LoVo (cell line): ENCODE measurements around the gene MRPL20.
A peak's percentile ranks its signal among the peaks of the same experiment; 100 is the strongest.
"Not testable (repeated sequence)": the region's sequence is repeated elsewhere in the genome, so short reads cannot be mapped to it uniquely, and the experiment has no call there.

Experiments used
- DNase-seq: peaks from one replicate; pipeline ENCODE4 v3.0.0-alpha.2; 2016; ENCODE audit warnings: low spot score

The MRPL20 gene

DNA sequence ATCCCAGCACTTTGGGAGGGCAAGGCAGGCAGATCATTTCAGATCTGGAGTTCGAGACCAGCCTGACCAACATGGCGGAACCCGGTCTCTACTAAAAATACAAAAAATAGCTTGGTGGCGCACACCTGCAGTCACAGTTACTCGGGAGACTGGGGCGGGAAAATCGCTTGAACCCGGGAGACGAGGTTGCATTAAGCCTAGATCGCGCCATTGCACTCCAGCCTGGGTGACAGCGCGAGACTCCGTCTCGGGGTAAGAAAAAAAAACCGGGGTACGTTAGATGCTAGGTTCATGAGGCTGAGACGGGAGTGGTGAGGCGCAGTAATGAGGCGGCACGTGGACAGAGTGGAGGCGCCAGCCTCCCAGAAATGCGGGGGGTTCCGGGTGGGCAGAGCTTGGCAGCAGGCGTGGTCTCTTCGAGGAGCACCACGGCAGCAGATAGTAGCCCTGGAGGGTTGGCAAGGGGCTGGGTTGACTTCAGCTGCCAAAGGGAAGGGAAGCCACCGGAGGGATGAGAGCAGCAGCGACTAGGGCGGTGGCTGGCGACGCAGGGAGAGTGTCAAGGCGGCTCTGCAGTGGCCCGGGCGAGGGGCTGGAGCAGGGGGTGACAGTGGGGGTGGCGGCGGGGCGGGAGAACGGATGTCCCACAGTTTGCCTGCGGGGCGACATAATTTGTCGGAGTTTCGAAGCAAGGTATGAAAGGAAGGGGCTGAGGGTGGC is 832 bp downstream of the MRPL20 start:
- no peak for DNase-seq

DNA sequence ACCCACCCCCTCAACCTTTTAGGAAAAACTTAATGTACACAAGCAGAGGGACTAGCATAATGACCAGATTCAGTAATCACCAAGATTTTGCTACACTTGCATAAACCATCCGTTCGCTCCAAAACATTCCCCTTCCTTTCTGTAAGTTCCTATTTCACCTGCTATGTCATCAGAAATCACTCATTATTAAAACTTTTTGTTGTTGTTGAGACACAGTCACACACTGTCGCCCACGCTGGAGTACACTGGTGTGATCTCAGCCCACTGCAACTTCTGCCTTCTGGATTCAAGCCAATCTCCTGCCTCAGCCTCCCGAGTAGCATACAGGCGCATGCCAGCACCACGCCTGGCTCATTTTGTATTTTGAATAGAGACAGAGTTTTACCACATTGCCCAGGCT is 3.4 kb downstream of the MRPL20 start:
- no peak for DNase-seq

DNA sequence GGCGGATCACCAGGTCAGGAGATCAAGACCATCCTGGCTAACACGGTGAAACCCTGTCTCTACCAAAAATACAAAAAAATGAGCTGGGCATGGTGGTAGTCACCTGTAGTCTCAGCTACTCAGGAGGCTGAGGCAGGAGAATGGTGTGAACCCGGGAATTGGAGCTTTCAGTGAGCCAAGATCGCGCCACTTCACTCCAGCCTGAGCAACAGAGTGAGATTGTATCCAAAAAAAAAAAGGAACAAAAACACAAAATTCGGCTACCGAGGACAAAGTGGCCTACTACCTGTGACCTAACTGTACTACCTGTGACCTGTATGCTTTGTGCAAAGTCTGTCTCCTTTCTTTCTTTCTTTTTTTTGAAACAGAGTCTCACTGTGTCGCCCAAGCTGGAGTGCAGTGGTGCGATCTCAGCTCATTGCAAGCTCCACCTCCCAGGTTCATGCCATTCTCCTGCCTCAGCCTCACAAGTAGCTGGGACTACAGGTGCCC is 4.1 kb downstream of the MRPL20 start:
- not testable (repeated sequence) for DNase-seq

DNA sequence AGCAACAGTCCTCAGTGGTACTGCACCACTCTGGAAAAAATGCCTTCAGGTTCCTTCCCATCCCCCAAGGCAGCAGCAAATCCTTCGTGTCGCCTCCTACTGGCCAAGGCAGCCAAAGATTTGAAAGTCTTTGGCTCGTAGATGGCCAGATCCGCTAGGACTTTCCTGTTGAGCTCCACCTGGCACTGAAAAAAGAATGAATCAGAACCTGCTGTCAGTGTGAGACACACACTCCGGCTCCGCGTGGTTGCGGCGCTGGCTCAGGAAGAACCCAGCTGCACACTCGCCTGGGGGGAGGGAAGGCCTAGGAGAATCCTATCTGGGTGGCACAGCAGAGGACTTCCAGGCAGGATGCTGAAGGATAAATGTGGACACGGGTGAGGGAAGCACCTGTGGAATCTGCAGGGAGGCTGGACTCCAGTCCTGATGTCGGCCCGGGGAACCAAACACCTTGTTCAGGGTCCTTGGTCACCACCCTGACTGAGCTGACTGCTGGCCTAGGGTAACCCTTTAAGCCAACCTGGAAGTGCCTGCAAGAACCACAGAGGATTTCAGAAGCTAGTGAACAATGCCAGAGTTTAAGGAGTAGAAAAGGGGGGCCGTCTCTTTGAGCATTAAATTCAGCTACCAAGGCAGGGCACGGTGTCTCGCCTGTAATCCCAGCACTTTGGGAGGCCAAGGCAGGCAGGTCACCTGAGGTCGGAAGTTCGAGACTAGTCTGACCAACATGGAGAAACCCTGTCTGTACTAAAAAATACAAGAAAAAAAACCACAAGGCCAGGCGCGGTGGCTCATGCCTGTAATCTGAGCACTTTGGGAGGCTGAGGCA is 4.8 kb downstream of the MRPL20 start:
- DNase-seq = peak; percentile 37

DNA sequence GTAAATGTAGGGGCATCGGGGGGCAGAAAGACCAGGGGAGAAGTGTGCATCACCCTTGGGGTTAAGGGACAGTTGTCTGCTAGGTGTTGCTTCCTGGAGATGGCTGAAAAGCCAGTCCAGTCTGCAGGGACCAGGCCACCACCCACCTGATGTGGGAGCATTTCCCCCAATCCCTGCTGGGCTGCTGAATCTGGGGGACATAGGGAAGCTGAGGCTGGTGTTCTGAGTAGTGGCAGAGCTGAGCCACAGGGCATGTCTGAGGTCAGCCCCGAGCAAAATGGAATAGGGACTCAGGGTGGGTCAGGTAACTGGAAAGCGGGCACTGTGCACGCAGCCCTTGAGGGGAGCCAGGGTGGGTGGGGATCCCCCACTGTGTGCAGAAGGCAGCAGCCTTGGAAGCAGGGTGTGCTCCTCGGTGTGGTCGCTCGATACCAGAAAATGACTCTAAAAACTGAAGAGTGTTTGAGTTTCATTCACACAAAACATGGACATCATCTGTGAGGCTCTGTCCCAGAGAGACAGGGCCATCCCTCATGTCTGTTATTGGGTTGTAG is 5.6 kb downstream of the MRPL20 start:
- no peak for DNase-seq

DNA sequence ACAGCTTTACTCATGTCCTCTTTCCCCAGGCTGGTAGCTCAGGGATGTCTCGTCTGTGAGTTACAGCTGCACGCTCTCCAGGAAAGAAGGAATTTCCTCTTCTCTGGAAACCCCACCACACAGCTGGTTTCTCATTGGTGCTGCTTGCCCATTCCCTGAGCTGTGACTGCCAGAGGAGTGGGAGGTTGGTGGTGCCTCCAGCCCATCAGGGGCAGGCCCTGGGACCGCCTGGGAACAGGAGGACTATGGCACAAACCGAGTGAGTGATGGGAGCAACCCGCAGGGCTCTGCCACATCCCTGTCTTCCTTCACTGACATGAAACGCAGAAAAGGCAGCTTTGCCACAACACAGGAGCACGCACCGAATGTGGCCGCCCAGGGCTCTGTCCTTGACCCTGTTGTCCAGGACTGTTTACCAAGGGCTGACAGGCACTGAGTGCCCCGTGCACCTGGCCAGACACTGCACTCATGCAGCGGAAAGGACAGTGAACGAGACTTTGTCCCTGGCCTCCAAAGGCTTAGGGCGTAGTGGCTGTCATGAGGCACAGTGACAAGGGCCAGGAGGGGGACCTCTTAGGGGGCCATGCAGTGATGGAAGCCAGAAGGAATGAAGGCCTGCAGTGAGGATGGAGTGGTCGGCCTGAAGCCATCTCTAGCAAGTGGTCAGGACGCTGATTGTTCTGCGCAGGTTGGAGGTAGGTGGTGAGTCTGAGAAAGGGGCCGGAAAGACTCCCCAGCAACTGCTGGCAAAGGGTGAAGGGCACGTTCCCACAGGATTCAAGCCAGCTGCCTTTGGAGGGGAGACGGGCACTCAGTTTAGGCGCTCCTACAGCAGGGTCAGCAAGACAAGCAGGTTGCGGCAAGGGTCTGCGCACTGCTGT is 6.3 kb downstream of the MRPL20 start:
- DNase-seq = no peak

DNA sequence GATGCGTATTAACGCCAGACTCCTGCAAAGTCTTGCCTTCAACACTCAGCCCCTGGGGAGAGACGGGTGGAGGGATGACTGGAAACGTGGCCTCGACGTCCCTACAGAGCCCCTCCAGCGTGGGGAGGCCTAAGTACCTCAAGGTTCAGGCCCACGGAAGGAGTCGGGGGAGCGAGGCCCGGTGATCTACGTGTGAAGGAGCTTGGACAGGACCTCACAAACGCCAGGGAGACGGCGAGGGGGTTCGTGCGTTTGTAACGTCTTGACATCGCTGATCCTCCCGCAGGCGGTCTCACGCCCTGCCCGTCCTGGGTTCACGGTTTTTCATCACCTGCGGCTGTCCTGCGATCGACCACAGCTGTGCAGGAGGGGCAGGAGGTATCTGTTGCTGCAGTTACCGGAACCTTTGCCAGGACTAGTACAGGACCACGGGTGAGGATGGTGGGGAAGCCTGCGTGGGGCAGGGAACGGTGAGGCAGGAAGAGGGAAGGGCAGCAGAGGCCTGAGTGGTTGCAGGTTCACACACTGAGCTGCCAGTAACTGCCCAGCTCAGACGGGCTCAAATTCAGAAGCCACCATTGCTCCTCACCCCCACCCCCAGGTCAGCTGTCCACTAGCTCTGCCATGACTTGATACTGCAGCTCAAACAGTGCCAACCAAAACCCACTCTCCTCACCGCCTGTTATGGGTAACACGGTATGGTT is 7.1 kb downstream of the MRPL20 start:
- DNase-seq = no peak

DNA sequence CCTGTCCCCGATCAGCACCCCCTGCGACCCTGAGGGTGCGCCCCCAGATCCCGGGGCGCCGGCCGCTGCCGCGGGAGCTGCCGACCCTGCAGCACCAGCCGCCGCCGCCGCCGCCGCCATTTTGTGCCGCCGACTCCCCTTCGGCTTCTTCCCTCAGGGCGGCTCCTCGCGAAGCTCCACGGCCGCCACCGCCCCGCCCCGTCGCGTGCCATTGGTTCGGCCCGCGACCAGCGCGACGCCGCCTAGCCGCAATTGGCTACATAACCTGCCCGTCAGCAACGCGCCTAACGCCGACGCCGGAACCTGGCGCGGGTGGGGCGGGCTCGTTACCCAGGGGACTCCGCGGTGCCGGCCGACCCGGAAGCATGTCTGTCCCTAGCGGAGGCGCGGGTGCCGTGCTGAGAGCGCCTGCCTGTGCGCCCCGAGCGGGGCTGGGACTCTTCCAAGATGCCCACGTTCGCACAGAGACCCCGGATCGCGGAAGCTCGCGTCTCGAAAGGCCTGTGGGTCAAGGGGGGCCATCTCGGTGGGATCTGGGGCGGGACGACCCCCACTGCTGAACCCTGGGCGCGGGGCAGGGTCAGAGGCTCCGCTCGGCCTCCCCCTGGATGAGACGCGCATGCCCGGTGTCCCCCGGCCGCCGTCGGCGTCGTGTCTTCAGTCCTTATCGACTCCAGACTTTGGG is 7.8 kb downstream of the MRPL20 start, which contains the start of gene CCNL2:
CCNL2 (minus strand) TSS at position 149 of the 685 bp plus-strand sequence; CDS start at position 120, 29 bp downstream.
- peak; percentile 97 for DNase-seq

DNA sequence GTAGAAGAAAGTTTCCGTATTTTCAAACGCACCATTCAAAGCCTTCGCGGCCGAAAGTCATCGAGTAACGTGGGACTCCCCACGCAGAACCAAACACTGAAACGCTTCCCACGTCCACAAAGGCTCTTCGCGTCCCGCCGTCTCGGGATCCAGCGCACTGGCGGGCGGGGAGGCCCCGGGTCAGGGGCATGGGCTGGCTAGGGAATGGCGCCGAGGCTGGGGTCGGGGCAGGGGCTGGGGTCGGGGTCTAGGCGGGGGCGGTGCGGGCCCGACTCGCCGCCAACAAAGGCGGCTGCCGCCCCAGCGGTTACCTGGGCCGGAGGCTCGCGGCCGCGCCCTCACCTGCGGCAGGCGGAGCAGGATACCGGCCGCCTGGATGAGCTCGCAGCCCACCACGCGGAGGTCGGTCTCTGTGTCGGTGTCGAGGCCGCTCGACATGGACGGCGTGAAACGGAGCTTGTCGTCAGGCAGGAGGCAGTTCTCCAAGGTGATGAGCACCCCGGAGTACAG is 8.4 kb downstream of the MRPL20 start:
- DNase-seq = no peak

DNA sequence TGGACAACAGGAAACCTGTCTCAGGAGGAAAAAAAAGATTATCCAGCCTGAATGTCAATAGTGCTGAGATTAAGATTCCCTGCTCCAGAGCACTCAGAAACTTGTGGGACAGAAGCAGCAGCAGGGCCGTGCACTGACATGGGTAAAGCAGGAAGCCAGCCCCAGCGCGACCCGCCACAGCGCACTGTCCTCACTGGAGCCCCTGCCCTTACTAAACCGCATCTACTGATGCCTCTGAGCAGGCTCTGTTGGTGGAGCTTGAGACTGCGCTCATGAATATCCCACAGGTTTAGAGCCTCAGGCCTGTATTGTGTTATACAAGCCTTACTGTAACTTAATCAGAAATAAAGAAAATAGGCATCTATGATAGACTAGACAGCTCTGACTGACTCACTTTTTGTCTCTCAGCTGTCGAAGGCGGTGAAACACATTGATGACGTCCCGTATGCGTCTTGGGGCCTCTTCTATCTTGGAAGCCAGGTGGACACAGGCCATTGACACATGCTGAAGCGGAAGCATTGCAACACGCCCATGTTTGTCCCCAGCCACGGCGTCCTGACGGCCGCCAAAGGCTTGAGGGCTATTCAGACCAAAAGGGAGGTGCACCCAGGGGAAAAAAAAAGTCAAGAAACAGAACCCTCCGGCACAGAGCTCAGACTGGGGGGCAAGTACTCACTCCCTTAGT is 9.1 kb downstream of the MRPL20 start:
- no peak for DNase-seq

DNA sequence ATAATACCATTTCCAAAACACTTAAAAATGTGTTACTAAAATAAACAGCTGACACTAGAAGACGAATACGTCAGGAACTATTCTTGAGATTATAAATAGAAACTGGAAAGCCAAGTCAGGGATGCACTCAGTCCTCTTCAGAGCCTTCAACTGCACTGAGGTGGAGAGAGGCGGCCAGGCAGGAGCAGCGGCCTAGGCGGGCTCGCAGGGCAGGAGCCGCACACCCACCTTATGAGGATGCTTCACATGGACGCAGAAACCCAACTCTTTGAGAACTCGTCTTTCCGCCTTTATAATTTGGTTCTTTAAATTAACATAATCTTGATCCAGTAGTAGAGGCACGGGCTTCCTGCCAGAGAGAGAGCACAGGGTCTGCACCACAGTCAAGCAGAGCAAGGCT is 11.9 kb downstream of the MRPL20 start:
- no peak for DNase-seq

DNA sequence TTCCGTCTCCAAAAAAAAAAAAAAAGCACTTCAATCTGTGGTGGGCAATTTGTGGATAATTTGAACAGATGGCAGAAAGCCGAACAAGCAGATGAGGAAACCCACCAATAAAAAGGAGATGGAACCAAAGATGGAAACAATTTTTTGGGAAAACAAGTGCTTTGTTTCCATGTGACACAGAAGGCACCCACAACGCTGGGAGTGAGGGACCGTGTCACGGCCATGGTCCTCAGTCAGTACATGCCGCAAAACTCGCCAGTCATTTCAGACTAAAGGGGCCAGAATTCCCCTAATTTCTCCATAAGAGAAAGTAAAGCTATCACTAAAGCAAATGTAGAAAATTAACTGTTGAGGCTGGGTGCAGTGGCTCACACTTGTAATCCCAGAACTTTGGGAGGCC is 13.0 kb downstream of the MRPL20 start:
- DNase-seq = no peak

DNA sequence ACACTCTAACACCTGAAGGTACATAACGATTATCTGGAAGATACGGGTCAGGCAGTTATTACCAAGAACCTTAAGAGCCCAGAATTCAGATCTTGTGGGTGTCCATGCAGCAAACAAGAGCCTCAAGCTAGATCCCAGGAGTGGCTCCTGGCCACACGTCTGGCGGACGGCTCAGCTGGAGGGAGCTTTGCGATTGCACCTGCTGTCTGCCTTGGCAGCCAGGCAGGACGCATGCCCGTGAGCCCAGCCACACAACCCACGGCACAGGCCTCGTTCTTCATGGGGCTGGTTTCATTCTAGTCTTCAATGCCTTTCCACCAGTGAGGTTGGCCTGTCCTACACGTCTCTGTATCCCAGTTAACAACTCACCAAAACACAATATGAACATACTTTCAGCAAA is 13.7 kb downstream of the MRPL20 start:
- DNase-seq = no peak

DNA sequence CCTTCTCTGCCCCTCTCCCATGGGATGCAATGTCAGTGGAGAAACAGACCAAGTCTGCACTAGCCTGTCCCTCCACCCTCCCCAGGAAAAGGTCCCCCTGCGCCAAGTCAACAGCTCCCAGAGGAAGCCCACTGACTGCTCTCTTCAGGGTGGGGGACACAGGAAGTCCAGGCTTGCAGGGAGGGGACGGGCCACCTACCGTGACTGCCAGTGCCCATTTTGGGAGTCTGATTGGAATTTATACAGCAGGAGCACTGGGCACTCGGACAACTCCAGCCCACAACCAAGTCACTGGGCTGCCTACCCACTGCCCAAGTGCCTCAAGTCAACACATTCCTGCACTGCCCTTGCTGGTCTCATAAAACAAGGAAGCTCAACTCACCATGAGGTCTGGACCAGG is 14.1 kb downstream of the MRPL20 start:
- DNase-seq = no peak

DNA sequence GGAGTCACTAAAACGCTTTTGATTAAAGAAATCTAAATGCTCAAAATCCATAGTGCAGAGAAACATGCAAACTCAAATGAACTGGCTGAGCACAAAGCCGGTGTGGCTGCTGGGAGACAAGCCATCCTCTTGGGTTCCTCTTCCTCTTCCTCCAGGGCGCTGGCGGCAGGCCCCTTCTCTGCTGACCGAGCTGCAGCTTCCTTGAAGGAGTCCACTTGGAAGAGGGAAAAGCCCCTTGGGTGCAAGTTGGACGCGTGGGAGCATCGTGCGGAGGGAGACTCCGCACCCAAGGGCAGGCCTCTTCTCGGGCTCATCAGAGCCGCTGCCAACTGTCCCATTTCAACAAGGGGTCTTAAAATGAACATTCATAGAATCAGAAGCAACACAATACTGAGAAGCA is 15.9 kb downstream of the MRPL20 start:
- DNase-seq = no peak

DNA sequence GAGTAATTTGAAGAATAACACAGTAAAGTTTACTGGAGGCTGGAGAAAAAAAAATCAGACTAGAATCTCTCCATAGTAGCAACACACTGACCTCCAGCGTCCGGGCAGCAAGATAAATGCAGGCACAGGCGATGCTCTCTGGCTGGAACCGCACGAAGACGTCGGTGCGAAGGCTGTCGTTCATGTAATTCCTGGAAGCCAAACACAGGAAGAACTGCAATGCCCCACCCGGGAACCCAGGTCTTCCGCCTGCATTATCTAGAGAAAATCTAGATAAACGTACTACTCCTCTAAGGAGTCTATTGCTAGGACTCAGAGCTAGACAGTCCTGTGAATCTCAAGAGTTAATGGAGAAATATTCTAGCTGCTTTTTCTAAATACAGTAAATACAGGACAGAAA is 16.4 kb downstream of the MRPL20 start:
- DNase-seq = no peak

DNA sequence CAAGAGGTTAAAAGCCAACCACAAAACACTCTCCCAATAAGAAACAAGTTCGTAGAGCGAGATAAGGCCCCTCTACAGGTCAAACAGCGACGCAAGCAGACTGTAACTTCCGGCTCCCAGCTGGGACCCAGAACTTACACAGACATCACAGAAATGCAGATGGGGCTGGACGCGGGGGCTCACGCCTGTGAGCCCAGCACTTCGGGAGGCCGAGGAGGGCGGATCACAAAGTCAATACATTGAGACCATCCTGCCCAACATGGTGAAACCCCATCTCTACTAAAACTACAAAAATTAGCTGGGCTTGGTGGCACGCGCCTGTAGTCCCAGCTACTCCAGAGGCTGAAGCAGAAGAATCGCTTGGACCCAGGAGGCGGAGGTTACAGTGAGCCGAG is 19.0 kb downstream of the MRPL20 start:
- no peak for DNase-seq

DNA sequence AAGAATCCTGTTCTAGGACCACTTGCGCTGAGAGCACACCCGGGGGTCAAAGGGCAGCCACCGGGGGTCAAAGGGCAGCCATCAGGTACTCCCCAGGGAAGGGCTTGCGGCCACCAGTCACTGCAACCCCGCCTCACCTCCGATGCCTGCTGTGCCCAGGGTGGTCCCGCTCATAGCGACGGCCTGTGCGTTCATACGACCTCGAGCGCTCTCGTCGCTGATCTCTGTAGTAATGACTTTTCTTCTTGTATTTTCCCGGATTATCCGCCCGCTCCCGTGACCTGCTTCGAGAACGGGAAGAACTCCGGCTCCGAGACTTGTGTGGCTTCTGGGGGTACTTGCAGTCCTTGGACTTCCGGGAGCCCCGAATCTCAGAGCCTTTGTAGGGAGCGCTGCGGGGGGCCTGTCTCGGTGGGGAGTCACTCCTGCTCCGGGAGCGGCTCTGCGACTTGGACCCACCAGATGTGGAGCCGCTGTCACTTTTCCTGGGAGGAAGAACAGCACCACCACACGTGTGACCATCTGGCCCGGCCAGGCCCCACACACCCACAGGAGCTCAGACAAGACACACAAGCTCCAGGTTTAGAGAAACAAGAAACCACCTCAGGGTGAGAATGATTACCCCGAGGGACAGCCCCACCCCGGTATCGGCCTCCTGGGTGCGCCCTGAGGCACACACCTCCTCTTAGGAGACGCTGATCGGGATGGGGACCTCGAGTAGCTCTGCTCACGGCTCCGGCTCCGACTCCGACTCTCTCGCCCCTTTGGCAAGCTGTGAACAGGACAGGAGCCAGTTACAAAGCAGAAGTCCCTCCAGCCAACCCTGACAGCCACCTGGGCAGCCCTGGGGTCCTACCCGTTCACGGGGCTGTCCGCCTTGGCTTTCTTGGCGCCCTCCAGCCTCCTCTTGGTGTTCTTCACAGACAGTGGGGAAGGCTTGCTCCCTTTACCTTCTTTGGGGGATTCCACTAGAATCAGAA is 19.7 kb downstream of the MRPL20 start:
- DNase-seq = no peak

DNA sequence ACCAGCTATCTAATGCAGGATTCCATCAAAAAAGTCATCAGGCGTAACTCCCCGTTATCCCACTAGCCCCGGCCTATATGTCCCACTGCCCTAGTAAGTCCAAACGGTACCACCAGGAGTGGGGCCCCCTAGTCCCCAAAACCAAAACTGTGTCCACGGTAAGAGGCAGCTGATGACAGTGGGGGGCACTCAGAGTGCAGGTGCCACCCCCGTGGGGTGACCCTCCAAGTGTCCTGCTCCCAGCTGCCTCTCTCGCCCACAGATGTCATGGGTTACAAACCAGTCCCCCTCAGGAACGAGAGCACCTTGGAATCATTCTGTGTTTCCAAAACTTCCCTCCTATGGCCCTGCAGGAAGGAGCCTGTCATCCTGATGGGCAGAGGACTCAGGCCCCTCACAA is 21.2 kb downstream of the MRPL20 start:
- DNase-seq = no peak
